ENCODE measurements around the gene COX14. TPM values are rescaled to one million over a fixed set of nuclear protein-coding genes. Genes with fewer than 3 reads are reported as not detected.

The COX14 gene
- total RNA-seq, 1 donor from 2014 or later, result 42.4 TPM

- Mint-ChIP-seq H3K9me3 (no peaks in the 10 kb centered on the region), H3K27me3 (peaks cover 14% of the 10 kb centered on the region), H3K27ac (no peak overlapping the region), H3K4me3 (no peak overlapping the region), H3K4me1 (peaks cover 4% of the 10 kb centered on the region), H3K36me3 (ENCODE audit: low read depth) (no peaks in the 10 kb centered on the region)
- ATAC-seq (ENCODE audit: low read depth) (no peak), DNase-seq (no peak)
- CTCF ChIA-PET, result interaction anchor here (1.3 to 3.7 kb wide), 5 partner anchors 11 to 242 kb away, joined by 3 to 37 read pairs (median 6); partner anchors contain the start of gene SMARCD1
- POLR2A ChIA-PET, result no interaction called here
- no peak for TF ChIP-seq CTCF (IDR thresholded peaks at IDR 0.05)
- intact Hi-C loops (cut with micrococcal nuclease), result loop anchor here (5.0 to 10.0 kb wide), 3 partner anchors 36 to 562 kb away; no protein-coding TSS in a partner anchor
Measured at GRCh38 chr12:50073206-50073605, 38.8 kb upstream of the COX14 start.

- H3K36me3 Mint-ChIP-seq (ENCODE audit: low read depth), result no peaks in the 10 kb centered on the region
- intact Hi-C loops (cut with micrococcal nuclease), result loop anchor here (2.0 to 10.0 kb wide), 4 partner anchors 36 to 561 kb away; partner anchors contain the start of gene CERS5
- no peak for DNase-seq
- ChIA-PET POLR2A (no interaction called here), CTCF (interaction anchor here (0.9 to 3.7 kb wide), 8 partner anchors 10 to 241 kb away, joined by 3 to 37 read pairs (median 6); partner anchors contain the start of gene SMARCD1)
- no peak overlapping the region for H3K27ac Mint-ChIP-seq
- no peak for ATAC-seq (ENCODE audit: low read depth)
- H3K9me3 Mint-ChIP-seq, result no peaks in the 10 kb centered on the region
- peaks cover 4% of the 10 kb centered on the region for H3K4me1 Mint-ChIP-seq
- peaks cover 14% of the 10 kb centered on the region for H3K27me3 Mint-ChIP-seq
- H3K4me3 Mint-ChIP-seq, result no peak overlapping the region
- no peak for TF ChIP-seq CTCF (IDR thresholded peaks at IDR 0.05)
Measured at GRCh38 chr12:50073712-50074111, 38.3 kb upstream of the COX14 start.

- Mint-ChIP-seq H3K4me3 (no peak overlapping the region), H3K4me1 (peaks cover 4% of the 10 kb centered on the region), H3K9me3 (no peaks in the 10 kb centered on the region), H3K36me3 (ENCODE audit: low read depth) (no peaks in the 10 kb centered on the region), H3K27me3 (peaks cover 15% of the 10 kb centered on the region), H3K27ac (no peak overlapping the region)
- CTCF ChIA-PET, result interaction anchor here (0.9 to 3.7 kb wide), 9 partner anchors 9 to 240 kb away, joined by 3 to 37 read pairs (median 5); partner anchors contain the start of genes COX14 and SMARCD1
- ATAC-seq (ENCODE audit: low read depth), result peak; percentile 98
- POLR2A ChIA-PET, result interaction anchor here (0.7 kb wide), 1 partner anchor 209 kb away, joined by 3 read pairs; no protein-coding TSS in a partner anchor
- intact Hi-C loops (cut with micrococcal nuclease), result loop anchor here (1.0 to 10.0 kb wide), 7 partner anchors 10 to 560 kb away; partner anchors contain the start of genes CERS5 and SMARCD1
- DNase-seq, result peak; percentile 81
- peak; percentile 53 for TF ChIP-seq CTCF (IDR thresholded peaks at IDR 0.05)
Measured at GRCh38 chr12:50074936-50075807, 36.9 kb upstream of the COX14 start.

- ChIA-PET CTCF (interaction anchor here (1.0 to 1.8 kb wide), 6 partner anchors 9 to 103 kb away, joined by 4 to 11 read pairs (median 6); partner anchors contain the start of genes COX14 and SMARCD1), POLR2A (no interaction called here)
- TF ChIP-seq CTCF (IDR thresholded peaks at IDR 0.05), result no peak
- no peaks in the 10 kb centered on the region for H3K9me3 Mint-ChIP-seq
- no peak overlapping the region for H3K27ac Mint-ChIP-seq
- H3K4me3 Mint-ChIP-seq, result no peak overlapping the region
- intact Hi-C loops (cut with micrococcal nuclease), result loop anchor here (1.0 to 10.0 kb wide), 5 partner anchors 10 to 559 kb away; partner anchors contain the start of genes CERS5 and SMARCD1
- no peak for DNase-seq
- peaks cover 15% of the 10 kb centered on the region for H3K27me3 Mint-ChIP-seq
- no peaks in the 10 kb centered on the region for H3K4me1 Mint-ChIP-seq
- no peak for ATAC-seq (ENCODE audit: low read depth)
- no peaks in the 10 kb centered on the region for H3K36me3 Mint-ChIP-seq (ENCODE audit: low read depth)
Measured at GRCh38 chr12:50075808-50076170, 36.2 kb upstream of the COX14 start.

- no peak for TF ChIP-seq CTCF (IDR thresholded peaks at IDR 0.05)
- intact Hi-C loops (cut with micrococcal nuclease), result loop anchor here (10.0 kb wide), 1 partner anchor 558 kb away; no protein-coding TSS in a partner anchor
- Mint-ChIP-seq H3K4me3 (no peak overlapping the region), H3K36me3 (ENCODE audit: low read depth) (no peaks in the 10 kb centered on the region), H3K27me3 (peaks cover 13% of the 10 kb centered on the region), H3K27ac (no peak overlapping the region), H3K9me3 (no peaks in the 10 kb centered on the region), H3K4me1 (no peaks in the 10 kb centered on the region)
- POLR2A ChIA-PET, result interaction anchor here (1.1 kb wide), 1 partner anchor 11 kb away, joined by 3 read pairs; no protein-coding TSS in a partner anchor
- DNase-seq, result no peak
- ATAC-seq (ENCODE audit: low read depth), result no peak
- CTCF ChIA-PET, result interaction anchor here (1.0 to 1.8 kb wide), 7 partner anchors 8 to 102 kb away, joined by 3 to 11 read pairs (median 7); partner anchors contain the start of genes CERS5 and SMARCD1
Measured at GRCh38 chr12:50077099-50077498, 34.9 kb upstream of the COX14 start.
